NCI-H1105 (cell line): ENCODE measurements around the gene DDX50.

Experiments used
- DNase-seq: peaks from one replicate; lab custom pipeline; 2025; lab: John Stamatoyannopoulos, UW

DDX50 gene

GRCh38 chr10:68987611-68988010, 86.5 kb downstream of the DDX50 start:
- DNase-seq: no peak

GRCh38 chr10:68988530-68989316, 87.6 kb downstream of the DDX50 start, which contains the start of gene KIFBP:
Gene KIFBP (plus strand): TSS chr10:68988803. CDS start chr10:68988833, 30 bp downstream.
- peak; percentile 91 for DNase-seq

GRCh38 chr10:68989317-68989990, 88.3 kb downstream of the DDX50 start:
- DNase-seq: no peak

- DNase-seq: no peak
Measured at GRCh38 chr10:68992636-68993440, 91.7 kb downstream of the DDX50 start.
